Measurements from ENCODE around the gene ZBTB7B.
"Not testable (repeated sequence)": the region's sequence is repeated elsewhere in the genome, so short reads cannot be mapped to it uniquely, and the experiment has no call there.

ZBTB7B gene

DNA sequence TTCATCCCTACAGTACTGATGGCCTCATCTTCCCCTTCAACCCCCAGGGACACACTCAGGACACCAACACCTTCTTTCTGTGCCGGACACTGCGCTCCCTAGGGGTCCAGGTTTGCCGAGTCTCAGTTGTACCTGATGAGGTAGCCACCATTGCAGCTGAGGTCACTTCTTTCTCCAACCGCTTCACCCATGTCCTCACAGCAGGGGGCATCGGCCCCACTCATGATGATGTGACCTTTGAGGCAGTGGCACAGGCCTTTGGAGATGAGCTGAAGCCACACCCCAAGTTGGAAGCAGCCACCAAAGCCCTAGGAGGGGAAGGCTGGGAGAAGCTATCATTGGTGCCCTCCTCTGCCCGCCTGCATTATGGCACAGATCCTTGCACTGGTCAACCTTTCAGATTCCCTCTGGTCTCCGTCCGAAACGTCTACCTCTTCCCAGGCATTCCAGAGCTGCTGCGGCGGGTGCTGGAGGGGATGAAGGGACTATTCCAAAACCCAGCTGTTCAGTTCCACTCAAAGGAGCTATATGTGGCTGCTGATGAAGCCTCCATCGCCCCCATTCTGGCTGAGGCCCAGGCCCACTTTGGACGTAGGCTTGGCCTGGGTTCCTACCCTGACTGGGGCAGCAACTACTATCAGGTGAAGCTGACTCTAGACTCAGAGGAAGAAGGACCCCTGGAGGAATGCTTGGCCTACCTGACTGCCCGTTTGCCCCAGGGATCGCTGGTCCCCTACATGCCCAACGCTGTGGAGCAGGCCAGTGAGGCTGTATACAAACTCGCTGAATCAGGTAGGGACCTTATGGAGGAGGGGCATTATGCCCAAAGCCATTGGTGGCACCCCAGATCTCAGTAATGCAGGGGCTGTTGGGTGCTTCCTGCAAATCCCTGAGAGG, 14.3 kb upstream of the ZBTB7B start:
- no peak for DNase-seq (ENCODE audit: low read depth)

DNA sequence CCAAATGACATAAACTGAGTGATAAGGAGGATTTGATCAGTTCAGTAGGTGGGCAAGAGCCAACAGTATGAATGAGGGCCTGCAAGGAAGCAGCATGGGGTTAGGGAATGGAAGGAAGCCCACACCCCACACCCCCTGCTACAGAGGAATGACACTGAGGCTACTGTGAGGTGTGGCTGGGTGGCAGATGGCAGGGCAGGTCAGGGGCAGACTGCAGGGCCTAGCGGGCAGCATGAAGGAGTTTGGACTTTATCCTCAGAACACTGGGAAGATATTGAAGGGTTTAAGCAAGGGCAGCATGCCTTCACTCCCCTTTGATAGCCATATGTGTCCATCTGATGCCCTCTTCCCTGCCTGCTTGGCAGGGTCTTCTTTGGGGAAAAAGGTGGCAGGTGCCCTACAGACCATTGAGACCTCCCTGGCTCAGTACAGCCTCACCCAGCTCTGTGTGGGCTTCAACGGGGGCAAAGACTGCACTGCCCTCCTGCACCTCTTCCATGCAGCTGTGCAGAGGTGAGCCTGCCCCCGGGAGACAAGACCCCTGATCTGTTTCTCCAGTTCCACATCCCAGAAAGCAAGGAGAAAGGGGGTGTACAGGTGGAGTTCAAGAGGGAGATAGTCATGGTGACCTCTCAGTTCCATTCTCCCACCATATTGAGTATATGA, 13.3 kb upstream of the ZBTB7B start:
- DNase-seq (ENCODE audit: low read depth): no peak

DNA sequence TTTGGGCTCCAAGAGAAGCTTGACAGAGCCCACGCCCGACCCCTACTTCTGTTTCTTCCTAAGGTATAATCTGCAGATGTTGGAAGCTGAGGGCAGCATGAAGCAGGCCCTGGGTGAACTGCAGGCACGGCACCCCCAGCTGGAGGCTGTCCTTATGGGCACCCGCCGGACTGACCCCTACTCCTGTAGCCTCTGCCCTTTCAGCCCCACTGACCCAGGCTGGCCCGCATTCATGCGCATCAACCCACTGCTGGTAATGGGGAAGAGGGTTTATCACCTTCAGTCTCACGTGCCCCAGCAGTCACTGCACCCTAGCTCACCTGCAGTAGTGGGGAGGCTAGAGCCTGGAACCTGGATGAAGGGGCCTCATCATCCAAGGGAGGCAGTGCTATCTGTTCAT, 12.3 kb upstream of the ZBTB7B start:
- DNase-seq (ENCODE audit: low read depth): no peak

DNA sequence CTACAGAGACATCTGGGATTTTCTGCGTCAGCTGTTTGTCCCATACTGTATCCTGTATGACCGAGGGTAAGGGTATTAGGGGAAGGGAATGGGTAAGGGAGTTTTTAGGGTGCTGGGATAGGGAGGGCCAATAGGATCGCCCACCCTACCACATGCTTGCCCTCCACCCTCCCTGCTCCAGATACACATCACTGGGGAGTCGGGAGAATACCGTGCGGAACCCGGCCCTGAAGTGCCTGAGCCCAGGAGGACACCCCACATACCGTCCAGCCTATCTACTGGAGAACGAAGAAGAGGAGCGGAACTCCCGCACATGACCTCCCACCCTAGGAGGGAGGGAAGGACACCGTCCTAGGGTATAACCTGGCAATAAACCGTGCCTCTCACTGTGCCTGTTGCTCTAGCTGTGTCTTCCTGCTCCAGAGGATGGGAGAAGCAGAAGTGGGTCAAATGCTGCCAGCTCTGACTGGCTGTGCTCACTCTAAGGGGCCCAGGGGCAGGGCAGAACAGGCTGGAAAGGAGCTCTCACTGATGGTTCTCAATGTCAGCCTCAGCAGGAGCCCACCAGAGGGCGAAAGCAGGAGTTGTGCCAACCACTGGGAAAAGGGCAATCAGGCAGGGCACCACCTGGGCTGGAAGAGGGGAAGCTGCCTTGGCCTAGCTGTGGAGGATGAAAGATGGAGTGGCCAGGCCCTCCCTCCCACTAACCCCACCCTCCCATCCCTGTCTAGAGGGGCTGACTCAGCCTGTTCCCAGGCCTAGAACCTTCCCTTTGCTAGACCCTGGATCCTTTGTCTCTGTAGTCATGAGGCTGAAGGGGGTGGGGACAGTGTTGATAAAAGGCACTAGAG, 9.7 kb upstream of the ZBTB7B start:
- DNase-seq (ENCODE audit: low read depth): no peak

DNA sequence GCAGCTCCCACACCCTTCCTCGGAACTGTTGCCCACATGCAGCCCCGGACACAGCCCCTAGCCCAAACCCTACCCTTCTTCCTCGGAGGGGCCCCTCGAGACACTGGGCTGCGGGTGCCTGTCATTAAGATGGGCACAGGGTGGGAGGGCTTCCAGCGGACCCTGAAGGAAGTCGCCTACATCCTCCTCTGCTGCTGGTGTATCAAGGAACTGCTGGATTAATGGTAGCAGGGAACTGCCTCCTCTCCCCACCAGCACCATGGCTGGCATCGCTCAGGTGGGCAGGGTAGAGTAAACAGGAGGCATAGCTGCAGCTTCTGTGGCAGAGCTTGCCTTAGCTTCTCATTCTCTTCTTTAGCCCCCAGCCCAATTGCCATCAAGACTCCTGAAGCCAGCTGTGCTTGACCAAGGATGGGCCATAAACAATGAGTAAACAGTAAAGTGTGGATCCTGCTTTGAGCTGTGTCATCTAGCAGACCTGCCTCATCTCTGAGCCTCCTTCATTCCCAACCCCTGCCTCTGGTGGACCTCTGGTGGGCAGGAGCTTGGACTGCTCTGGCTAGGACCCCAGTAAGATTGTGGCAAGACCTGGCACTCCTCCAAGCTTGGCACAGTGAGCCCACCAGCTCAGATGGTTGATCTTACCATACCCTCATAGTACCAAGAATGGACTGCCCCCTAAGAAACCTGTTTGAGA, 8.9 kb upstream of the ZBTB7B start, which contains the start of gene LENEP:
Gene LENEP (plus strand): TSS at position 15 of the 697 bp plus-strand sequence. CDS start 22 bp downstream, at position 37.
- DNase-seq (ENCODE audit: low read depth): no peak

DNA sequence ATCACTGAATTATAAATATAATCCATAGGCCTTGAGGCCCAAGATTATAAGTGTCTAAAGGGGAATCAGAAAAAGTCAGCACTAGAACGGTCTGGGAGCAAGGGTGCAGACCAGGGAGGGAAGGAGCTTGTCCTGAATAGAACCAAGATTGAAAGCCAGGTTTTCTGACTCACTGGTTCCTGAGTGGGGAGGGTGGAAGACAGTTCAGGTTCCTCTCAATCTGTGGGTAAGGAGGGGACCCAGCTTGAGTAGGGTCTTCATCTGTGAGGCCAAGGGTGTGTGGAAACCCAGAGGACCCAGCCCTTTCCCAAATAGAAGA, 8.4 kb upstream of the ZBTB7B start:
- DNase-seq (ENCODE audit: low read depth): no peak

DNA sequence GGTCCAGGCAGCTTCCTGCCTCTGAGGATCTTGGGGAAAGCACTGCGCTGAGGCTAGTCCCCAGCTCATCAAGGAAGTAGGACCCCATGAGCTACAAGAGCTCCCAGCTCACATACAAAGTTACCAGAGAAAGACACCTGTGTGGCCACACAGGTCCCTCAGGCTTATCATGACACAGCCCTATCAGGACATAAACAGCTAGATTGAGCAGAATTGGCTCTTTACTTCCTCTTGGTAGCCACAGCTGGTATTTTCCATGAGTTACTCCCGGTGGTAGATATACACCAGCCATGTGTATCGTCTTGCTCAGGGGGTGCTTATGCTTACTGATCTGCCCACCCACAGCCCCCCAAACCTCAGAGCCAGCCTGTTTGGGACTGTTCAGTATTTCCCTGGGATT, 8.0 kb upstream of the ZBTB7B start:
- DNase-seq (ENCODE audit: low read depth): no peak

DNA sequence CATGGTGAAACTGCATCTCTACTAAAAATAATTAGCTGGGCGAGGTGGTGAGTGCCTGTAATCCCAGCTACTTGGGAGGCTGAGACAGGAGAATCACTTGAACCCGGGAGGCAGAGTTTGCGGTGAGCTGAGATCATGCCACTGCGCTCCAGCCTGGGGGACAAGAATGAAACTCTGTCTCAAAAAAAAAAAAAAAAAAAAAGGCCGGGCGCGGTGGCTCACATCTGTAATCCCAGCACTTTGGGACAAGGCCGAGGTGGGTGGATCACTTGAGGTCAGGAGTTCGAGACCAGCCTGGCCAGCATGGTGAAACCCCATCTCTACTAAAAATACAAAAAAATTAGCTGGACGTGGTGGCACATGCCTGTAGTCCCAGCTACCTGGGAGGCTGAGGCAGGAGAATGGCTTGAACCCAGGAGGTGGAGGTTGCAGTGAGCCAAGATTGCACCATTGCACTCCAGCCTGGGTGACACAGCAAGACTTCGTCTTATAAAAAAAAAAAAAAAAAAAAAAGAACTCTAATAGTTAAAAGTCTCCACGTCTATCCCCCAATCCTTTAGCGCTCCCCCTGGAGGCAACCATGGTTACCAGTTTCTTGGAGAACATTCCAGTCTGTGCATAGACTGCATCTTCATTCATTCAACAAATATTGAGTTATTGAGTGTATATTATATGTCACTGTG, 7.2 kb upstream of the ZBTB7B start:
- DNase-seq (ENCODE audit: low read depth): not testable (repeated sequence)

DNA sequence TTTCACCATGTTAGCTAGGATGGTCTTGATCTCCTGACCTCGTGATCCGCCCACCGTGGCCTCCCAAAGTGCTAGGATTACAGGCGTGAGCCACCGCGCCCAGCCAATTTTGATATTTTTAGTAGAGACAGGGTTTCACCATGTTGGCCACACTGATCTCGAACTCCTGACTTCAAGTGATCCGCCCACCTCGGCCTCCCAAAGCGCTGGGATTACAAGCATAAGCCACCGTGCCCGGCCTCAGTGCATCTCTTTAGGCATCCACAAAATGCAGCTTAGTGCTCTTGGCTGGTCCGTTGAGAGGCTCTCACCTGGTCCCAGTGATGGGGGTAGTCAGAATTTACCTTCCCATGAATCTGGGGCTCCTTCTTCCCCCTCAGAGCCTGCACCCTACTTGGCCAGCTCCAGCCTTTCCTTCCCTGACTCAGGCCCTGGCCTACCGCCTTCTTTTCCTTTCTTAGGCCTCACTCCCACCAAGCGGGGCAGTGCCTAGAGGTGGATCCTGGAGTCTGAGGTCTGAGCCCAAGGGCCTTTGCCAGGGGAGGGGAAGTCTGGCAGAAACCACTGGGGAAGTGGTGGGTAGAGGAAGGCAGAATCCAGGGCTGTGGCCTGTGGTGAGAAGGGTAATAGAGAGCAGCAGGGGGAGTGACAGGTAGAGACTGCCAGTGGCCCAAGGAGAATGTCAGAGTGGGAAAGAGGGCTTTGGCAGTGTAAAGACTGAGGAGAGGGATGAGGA, 5.5 kb upstream of the ZBTB7B start:
- DNase-seq (ENCODE audit: low read depth): no peak

DNA sequence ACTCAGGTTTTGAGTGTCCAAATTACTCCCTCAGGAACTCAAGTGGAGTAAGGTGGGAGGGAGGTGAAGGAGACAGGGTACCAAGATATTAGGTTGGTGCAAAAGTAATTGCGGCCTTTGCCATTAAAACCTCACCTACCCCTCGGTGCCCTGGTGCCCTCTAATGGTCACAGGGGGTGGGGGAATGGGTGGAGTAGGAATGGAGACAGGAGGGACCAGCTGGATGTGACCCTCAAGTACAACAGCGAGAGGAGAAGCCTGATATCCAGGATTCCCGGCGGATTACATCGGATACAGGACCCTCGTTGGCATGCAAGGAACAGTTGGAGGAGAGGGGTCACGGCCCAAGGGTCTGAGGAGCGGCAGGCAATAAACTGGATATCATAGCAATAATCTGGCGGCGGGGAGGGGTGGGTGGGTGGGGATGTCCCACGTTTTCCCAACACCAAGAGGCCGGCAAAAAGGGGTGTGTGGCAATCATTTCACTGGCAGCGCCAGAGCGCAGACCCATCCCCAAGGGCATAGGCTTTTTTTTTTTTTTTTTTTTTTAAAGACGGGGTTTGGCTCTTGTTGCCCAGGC, 4.3 kb upstream of the ZBTB7B start:
- no peak for DNase-seq (ENCODE audit: low read depth)

DNA sequence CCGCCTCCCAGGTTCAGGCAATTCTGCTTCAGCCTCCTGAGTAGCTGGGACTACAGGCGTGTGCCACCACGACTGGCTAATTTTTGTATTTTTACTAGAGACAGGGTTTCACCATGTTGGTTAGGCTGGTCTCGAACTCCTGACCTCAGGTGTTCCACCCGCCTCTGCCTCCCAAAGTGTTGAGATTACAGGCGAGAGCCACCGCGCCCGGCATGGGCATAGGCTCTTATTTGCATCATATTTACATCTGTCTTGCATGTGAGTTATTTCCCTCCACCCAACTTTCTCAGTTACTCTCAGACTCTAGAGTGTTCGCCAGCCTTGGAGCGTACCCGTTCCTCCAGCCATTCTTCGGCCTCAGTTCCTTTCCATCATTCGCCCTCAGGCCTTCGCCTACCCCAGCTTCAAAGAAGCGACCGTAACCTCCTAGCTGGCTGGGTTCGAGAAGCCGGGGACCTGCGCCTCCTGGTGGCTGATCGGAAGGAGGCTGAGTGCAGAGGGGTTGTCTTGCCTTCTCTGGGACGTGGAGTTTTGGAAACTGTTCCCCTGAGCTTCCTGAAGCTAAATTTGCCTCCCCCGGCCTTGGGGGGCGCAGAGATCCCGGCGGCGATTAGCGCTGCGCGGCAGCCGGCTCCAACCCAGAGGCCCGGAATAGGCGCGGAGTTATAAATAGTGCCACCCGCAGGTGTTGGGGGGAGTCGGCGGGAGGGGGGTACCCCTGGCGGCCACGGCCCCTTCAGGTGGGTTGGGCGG, 3.6 kb upstream of the ZBTB7B start:
- peak; percentile 60 for DNase-seq (ENCODE audit: low read depth)

DNA sequence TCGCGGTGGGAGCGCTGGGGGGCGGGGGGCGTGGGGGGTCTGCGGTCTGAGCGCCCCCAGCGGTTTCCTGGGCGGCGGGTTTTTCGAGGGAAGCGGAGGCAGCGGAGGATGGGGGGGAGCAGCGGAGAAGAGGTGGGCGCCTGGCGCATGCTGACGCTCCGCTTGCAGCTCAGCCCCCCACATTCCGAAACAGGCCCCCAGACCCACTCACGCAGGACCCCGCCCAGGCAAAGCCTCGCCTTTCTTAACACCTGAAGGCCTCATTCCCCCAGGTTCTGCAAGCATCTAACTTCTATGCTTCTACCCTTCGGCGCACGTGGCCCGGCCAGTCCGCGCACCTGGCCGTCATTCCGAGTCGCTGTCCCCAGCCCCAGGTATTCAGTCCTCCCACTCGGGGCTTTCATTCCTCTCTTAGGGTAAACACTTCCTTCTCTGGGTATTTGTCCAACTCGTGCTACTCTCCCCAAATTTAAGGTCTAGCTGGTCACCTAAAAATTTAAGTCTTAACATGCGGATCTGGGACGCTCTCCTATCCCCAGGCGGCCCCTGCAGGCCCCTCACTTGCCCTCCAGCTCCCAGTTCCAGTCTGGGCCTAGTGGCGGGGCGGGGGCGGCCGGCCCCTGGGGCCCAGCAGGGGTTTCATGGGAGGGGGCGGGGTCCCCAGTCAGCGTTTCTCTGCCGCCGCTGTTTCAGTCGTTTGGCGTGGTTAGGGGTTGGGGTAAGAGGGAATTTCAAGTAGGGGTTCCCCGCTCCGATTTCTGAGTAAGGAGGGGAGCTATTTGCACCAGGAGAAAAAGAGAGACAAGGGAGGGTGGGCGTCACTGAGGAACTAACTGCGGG, 2.8 kb upstream of the ZBTB7B start:
- DNase-seq (ENCODE audit: low read depth): no peak

DNA sequence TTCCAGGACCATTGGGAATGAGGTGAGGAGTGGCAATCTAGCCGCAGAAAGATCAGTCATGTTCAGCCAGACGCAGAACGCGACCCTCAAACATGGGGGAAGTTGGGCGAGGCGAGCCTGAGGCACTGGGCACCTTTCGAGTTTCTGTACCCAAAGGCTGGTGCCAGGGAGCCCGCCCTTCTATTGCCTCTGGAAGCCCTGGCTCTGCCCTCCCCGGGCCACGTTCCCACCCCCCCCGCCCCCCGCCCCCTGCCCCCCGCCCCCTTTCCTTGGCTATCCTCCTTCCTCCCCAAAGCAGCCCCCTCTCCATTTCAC, 2.2 kb upstream of the ZBTB7B start:
- no peak for DNase-seq (ENCODE audit: low read depth)

DNA sequence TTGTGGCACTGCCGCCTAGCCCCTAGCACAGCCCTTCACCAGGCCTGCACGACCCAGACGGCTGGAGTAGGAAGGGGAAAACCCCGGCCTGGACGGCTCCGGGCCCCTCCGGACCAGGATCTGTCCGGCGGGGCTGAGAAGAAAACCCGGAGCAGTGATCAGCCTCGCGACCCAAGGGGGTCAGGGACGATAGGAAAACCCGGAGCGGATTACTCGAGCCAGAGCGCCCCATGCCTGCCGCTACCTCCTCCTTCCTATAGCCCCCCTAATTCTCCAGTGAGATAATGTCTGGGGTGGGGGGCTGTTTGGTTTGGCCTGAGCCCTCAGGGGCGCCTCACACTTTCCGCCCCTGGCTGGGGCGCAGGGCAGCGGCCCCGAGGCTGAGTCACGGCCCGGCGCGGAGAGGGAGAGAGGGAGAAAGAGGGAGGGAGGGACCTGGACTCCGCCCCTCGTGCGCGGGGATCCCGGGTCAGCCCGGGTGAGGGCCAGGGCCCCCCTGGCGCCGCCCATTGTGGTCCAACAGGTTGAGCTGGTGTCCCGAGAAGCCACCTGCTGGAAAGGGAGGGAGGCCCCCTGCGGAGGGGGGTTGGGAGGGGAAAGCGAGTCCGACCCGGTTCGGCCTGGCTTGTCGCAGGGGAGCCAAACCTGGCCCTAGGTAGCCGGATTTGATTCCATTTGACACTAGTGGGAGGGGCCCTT, 1.7 kb upstream of the ZBTB7B start:
- peak; percentile 66 for DNase-seq (ENCODE audit: low read depth)

DNA sequence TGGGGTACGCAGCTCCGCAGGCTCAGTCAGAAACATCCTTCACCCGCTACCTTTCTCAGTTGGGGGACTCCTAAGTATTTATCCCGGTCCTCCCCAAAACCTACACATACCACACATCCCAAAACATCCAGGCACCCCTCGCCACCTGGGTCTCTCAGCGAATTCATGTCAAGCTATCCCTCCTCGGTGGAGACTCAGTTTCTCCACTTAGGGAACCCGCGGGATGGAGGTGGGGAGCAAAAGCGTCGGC, 1.3 kb upstream of the ZBTB7B start:
- no peak for DNase-seq (ENCODE audit: low read depth)

DNA sequence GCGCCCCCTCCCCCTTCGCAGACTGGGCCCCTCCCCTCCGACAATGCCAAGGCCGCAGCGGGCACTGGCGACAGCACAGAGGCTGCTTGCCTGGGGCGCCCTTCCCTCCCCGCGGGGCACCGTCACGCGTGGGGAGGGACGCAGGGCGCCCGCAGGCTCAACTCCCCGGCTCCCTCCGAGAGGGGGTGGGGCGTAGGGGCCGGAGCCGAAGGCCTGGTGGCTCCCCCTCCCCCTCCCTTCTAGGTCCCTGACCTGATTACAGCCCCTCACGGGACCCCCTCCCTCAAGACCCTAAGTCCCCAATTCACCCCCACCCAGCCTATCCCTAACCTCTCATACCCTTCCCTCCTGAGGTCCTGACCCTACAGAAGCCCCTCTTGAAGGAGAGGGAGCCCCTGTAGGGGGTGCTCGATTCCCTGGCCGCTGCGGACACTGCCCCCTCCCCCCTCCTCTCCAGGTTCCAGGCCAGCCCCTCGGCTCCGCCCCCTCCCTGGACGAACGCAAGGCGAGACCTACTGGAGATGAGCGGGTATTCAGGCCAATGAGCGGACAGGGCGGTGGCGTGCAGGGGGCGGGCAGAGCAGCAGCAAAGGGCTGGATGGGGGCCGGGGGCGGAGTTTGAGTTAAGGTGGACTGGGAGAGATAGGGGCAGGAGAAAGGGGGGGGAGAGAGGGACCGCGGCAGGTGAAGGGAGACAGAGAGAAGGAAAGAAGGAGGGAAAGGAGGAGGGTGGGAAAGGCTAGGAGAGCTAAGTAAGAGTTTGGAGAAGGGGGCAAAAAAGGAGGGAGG, 733 bp upstream of the ZBTB7B start:
- peak; percentile 97 for DNase-seq (ENCODE audit: low read depth)

DNA sequence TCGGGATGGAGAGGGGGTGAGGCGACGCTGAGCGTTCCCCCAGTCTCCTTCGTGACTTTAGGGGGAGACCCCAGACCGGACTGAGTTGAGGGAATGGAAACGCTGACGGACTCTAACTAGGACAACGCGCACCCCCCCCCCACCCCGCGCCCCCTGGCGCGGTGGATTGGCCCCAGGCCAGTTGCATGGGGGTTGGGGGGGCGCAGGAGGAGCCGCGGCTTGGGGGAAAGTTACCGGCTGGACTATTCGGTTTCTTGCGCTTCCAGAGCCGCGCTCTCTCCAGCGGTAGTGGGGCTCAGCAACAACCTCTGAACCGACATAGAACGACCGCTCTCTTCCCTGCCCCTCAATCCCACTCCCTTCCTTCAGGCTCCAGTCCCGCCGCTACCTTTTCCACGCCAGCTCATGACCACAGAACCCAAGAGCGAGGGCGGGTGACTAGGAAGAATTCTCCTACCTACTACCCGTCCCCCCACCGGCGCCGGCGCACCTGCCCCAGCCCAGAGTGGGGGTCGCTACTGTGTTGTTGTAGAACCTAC, 694 bp downstream of the ZBTB7B start:
- DNase-seq (ENCODE audit: low read depth): no peak
